Ishikawa (cell line): ENCODE data around the gene DCAF11.

ENCODE experiments used
- NFIC ChIP-seq: IDR thresholded peaks from 2 replicates; pipeline ENCODE4 v1.6.1; 2012
- YY1 ChIP-seq: IDR thresholded peaks from 2 replicates; pipeline ENCODE4 v1.6.1; 2012; ENCODE audit warnings: low read depth
- ZBTB7A ChIP-seq: IDR thresholded peaks from 2 replicates; pipeline ENCODE4 v1.6.1; 2012; ENCODE audit warnings: low read depth

GRCh38 chr14:24116128-24116814 is 1.7 kb downstream of the DCAF11 start:
- no peak for TF ChIP-seq ZBTB7A
- no peak for TF ChIP-seq YY1
- TF ChIP-seq NFIC, result no peak
